ENCODE results near the gene CRMP1.

- TF ChIP-seq CTCF (IDR thresholded peaks at IDR 0.05) (no peak), POLR2A (IDR thresholded peaks at IDR 0.05) (no peak)
These were observed 3.7 kb downstream of the CRMP1 start for GRCh38 chr4:5889002-5889696.

Measured in adrenal gland (tissue), 5 donors.